ENCODE results near the gene FYN. TPM values are rescaled to one million over a fixed set of nuclear protein-coding genes. Genes with fewer than 3 reads are reported as not detected.

The FYN gene
- total RNA-seq, 2 donors from 2014 or later: 13.7 to 103 TPM

DNA sequence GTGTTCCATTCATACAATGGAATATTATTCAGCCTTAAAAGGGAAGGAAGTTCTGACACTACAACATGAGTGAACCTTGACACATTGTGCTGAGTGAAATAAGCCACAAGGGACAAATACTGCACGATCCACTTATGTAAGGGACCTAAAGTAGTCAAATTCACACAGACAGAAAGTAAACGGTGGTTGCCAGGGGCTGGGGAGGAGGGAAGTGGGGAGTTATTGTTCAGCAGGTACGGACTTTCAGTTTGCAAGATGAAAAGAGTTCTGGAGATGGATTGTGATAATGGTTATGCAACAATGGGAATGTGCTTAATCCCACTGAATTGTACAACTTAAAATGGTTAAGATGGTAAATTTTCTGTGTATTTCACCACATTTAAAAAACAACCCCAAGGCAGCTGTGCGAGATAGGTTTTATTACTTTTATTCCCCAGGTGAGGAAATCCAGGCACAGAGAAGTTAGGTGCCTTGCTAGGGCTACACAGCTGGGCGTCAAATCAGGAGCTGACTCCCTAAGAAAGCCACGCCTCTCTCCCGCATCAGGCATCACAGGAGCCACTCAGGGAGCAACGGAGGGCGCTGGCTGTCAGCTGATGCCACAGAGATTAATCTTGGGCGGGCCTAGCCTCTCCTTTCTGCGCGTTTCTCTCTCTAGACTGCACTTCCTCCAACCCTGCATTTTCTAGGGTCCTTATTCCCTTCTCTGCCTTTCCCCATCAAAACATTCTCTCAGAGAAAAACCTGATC lies 258.2 kb downstream of the FYN start:
- no peak overlapping the region for H3K27ac ChIP-seq
- WGBS: 44% methylated on average over 12 of the region's 12 CpGs

GRCh38 chr6:111612379-111612778 lies 260.9 kb downstream of the FYN start:
- TF ChIP-seq, protein P1, sequence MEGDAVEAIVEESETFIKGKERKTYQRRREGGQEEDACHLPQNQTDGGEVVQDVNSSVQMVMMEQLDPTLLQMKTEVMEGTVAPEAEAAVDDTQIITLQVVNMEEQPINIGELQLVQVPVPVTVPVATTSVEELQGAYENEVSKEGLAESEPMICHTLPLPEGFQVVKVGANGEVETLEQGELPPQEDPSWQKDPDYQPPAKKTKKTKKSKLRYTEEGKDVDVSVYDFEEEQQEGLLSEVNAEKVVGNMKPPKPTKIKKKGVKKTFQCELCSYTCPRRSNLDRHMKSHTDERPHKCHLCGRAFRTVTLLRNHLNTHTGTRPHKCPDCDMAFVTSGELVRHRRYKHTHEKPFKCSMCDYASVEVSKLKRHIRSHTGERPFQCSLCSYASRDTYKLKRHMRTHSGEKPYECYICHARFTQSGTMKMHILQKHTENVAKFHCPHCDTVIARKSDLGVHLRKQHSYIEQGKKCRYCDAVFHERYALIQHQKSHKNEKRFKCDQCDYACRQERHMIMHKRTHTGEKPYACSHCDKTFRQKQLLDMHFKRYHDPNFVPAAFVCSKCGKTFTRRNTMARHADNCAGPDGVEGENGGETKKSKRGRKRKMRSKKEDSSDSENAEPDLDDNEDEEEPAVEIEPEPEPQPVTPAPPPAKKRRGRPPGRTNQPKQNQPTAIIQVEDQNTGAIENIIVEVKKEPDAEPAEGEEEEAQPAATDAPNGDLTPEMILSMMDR (IDR thresholded peaks at IDR 0.05): no peak
- no peak for TF ChIP-seq POLR2AphosphoS5 (IDR thresholded peaks at IDR 0.05)
- no peak for TF ChIP-seq POLR2A (IDR thresholded peaks at IDR 0.05)
- DNase-seq (ENCODE audit: low spot score): no peak
- Histone ChIP-seq H3K36me3 (no peaks in the 10 kb centered on the region), H3K4me1 (replicated peaks) (no peaks in the 10 kb centered on the region), H3K4me3 (no peak overlapping the region), H3K27me3 (replicated peaks; ENCODE audit: insufficient read depth) (no peaks in the 10 kb centered on the region), H3K9me3 (no peaks in the 10 kb centered on the region), H3K27ac (no peak overlapping the region)
- intact Hi-C loops (cut with DNase I): no loop called here
- 97% methylated on average over 3 of the region's 3 CpGs for WGBS

More for the DNA sequence above, 258.2 kb downstream of the FYN start:
- Histone ChIP-seq H3K36me3 (no peaks in the 10 kb centered on the region), H3K4me1 (replicated peaks) (no peaks in the 10 kb centered on the region), H3K4me3 (no peak overlapping the region), H3K9me3 (no peaks in the 10 kb centered on the region), H3K27me3 (replicated peaks; ENCODE audit: insufficient read depth) (no peaks in the 10 kb centered on the region)
- TF ChIP-seq POLR2AphosphoS5 (IDR thresholded peaks at IDR 0.05): no peak
- DNase-seq (ENCODE audit: low spot score): no peak
- intact Hi-C loops (cut with DNase I): no loop called here

DNA sequence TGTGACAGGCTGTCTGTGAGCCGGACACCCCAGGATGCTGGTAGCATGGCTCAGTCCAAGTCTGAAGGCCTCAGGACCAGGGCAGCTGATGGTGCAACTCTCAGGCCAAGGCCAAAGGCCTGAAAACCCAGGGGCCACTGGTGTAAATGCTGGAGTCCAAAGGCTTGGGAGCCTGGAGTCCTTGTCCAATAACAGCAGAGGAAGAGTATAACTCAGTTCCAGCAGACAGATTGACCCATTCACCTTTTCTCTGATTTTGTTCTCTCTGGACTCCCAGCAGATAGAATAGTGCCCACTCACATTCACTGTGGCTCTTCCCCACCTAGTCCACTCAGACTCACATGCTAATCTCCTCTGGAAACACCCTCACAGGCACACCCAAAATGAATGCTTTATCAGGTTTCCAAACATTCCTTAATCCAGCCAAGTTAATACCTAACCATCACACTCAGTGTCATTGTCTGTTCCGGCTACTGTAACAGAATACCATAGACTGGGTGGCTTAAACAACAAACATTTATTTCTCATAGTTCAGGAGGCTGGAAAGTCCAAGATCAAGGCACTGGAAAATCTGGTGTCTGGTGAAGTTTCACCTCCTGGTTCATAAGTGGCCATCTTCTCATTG lies 262.6 kb downstream of the FYN start:
- no peaks in the 10 kb centered on the region for H3K4me1 ChIP-seq (replicated peaks)
- no peak overlapping the region for H3K27ac ChIP-seq
- 89% methylated on average over 2 of the region's 2 CpGs for WGBS
- no peak for TF ChIP-seq POLR2AphosphoS5 (IDR thresholded peaks at IDR 0.05)
- TF ChIP-seq, protein P1 (IDR thresholded peaks at IDR 0.05): no peak
- TF ChIP-seq POLR2A (IDR thresholded peaks at IDR 0.05): no peak
- no peak for DNase-seq (ENCODE audit: low spot score)
- intact Hi-C loops (cut with DNase I): no loop called here
- no peaks in the 10 kb centered on the region for H3K27me3 ChIP-seq (replicated peaks; ENCODE audit: insufficient read depth)
- H3K4me3 ChIP-seq: no peak overlapping the region
- no peaks in the 10 kb centered on the region for H3K9me3 ChIP-seq
- no peaks in the 10 kb centered on the region for H3K36me3 ChIP-seq

Other genes starting within 250 kb of the FYN start
- gene CCN6, start 180.7 kb upstream of the FYN start, total RNA-seq: under 1 TPM in 1 of 2 donors, not detected in 1; 0.62 TPM
- 10 to 100 TPM; 20.5 to 36.8 TPM for gene TUBE1, start 214.0 kb upstream of the FYN start, total RNA-seq
- 10 to 100 TPM; 13.7 to 32.2 TPM for gene FAM229B, start 214.1 kb upstream of the FYN start, total RNA-seq